K562 (cell line): ENCODE measurements around the gene BGN. TPM values are rescaled to one million over a fixed set of nuclear protein-coding genes. Genes with fewer than 3 reads are reported as not detected.

Experiments used
- ATAC-seq: fragments of 200-7000 bp; cut with Tn5 transposase; 3 replicates; pipeline ENCODE4 v1.9.1; 2020; ENCODE audit warnings: moderate library complexity
- BruUV-seq: library from RNA; stranded (reverse); fragments of 400-500 nt; replicated peaks from 2 replicates; lab custom pipeline; 2021; lab: Mats Ljungman, UMichigan
- CTCF ChIA-PET: fragments of 300-600 bp; formaldehyde crosslinking; extraction: SDS; loops from one replicate; lab custom pipeline; 2021; ENCODE audit warnings: low intra/inter-chr PET ratio; lab: Yijun Ruan, JAX
- POLR2A ChIA-PET: fragments of 300-600, 350-650 bp; sonication (Branson Sonifier 250); formaldehyde crosslinking; extraction: SDS; loops from one replicate; lab custom pipeline; 2021; ENCODE audit warnings: antibody characterized with exemption, inconsistent platforms; lab: Yijun Ruan, JAX
- DNase-seq, 4 experiments: peaks; one replicate each; pipeline versions ENCODE4 v3.0.0 to v3.0.0-alpha.2; 2011 to 2018; ENCODE audit warnings: low spot score in 3 of 4, mixed read lengths in 3 of 4; ENCODE audit errors: extremely low read depth in 1 of 4
- FAIRE-seq: peaks from 2 replicates; lab custom pipeline; 2011; peaks lifted over from hg19 to GRCh38; lab: Jason Lieb, UNC
- H2AFZ ChIP-seq: 2 replicates; pipeline ENCODE4 v1.6.0; 2011; ENCODE audit warnings: low read depth, low read length, control low read depth, inconsistent platforms
- H3K27ac ChIP-seq: fragments of 200-600 bp; 3 replicates; pipeline ENCODE4 v1.8.0; 2011; ENCODE audit warnings: low read depth, mild to moderate bottlenecking, control low read depth, inconsistent platforms, low read length, moderate library complexity, mixed read lengths; ENCODE audit errors: extremely low read depth
- H3K27me3 ChIP-seq, 2 experiments: fragments of 300-600 bp in 1 of 2; 2 replicates in 1 of 2; 3 replicates in 1 of 2; pipeline versions ENCODE4 v1.6.0 to v1.8.0; 2011; ENCODE audit warnings: inconsistent platforms in 2 of 2, low read length in 2 of 2, mild to moderate bottlenecking in 1 of 2, mixed read lengths in 1 of 2, moderate library complexity in 1 of 2; ENCODE audit not compliant: control insufficient read depth in 2 of 2, insufficient read depth in 2 of 2
- H3K36me3 ChIP-seq: fragments of 300-600 bp; 3 replicates; pipeline ENCODE4 v1.8.0; 2011; ENCODE audit warnings: mild to moderate bottlenecking, low read length, inconsistent platforms; ENCODE audit not compliant: control insufficient read depth, insufficient read depth
- H3K4me1 ChIP-seq, 2 experiments: fragments of 200-600 bp in 1 of 2; replicated peaks in 1 of 2; 2 replicates in 1 of 2; 3 replicates in 1 of 2; pipeline versions ENCODE4 v1.5.1 to v1.8.0; 2011; ENCODE audit warnings: inconsistent platforms in 2 of 2, low read length in 2 of 2, mild to moderate bottlenecking in 1 of 2, mixed read lengths in 1 of 2, moderate library complexity in 1 of 2; ENCODE audit not compliant: control insufficient read depth in 2 of 2, insufficient read depth in 2 of 2
- H3K4me2 ChIP-seq: 2 replicates; pipeline ENCODE4 v1.6.1; 2011; ENCODE audit warnings: low read length, control low read depth, inconsistent platforms, mixed read lengths; ENCODE audit not compliant: insufficient read depth
- H3K4me3 ChIP-seq: fragments of 200-600 bp; sonication (generic), shearing (Covaris generic); 2 replicates; pipeline ENCODE4 v1.5.1; 2016; ENCODE audit warnings: control low read depth, inconsistent platforms
- H3K79me2 ChIP-seq: fragments of 200-600 bp; 3 replicates; pipeline ENCODE4 v1.8.0; 2011; ENCODE audit warnings: low read length, inconsistent platforms; ENCODE audit not compliant: control insufficient read depth, insufficient read depth
- H3K9ac ChIP-seq, 2 experiments: 2 replicates each; pipeline versions ENCODE4 v1.6.0 to v1.6.1; 2011; ENCODE audit warnings: low read depth in 2 of 2, low read length in 2 of 2, control low read depth in 1 of 2, inconsistent platforms in 1 of 2, mild to moderate bottlenecking in 1 of 2, mixed read lengths in 1 of 2; ENCODE audit not compliant: insufficient read depth in 1 of 2
- H3K9me1 ChIP-seq: one replicate; pipeline ENCODE4 v1.6.0; 2011; ENCODE audit warnings: inconsistent platforms, mild to moderate bottlenecking, low read length, moderate library complexity; ENCODE audit not compliant: control insufficient read depth, insufficient read depth
- H3K9me3 ChIP-seq: replicated peaks from 2 replicates; pipeline ENCODE4 v1.5.1; 2011; ENCODE audit warnings: low read depth, low read length, inconsistent platforms; ENCODE audit not compliant: control insufficient read depth, insufficient read depth
- H4K20me1 ChIP-seq: replicated peaks from 2 replicates; pipeline ENCODE4 v1.6.1; 2011; ENCODE audit warnings: low read length, inconsistent platforms, mixed read lengths; ENCODE audit not compliant: control insufficient read depth, insufficient read depth
- BRD4 ChIP-seq: fragments of 200-600 bp; sonication (generic); IDR thresholded peaks from 2 replicates; pipeline ENCODE4 v1.6.1; 2017; ENCODE audit warnings: inconsistent platforms
- CEBPB ChIP-seq: fragments of 450-650 bp; IDR thresholded peaks from 2 replicates; pipeline ENCODE4 v1.6.1; 2016; ENCODE audit warnings: missing genetic modification characterization, missing compliant biosample characterization
- DIDO1 ChIP-seq: fragments of 450-650 bp; IDR thresholded peaks from 2 replicates; pipeline ENCODE4 v1.6.1; 2016; ENCODE audit warnings: low read depth, missing biosample characterization, missing genetic modification characterization
- GABPB2 ChIP-seq: fragments of 250-450 bp; sonication (Bioruptor Pico); conservative IDR thresholded peaks from 2 replicates; pipeline ENCODE4 v1.5.1; 2021; ENCODE audit warnings: mild to moderate bottlenecking
- KLF1 ChIP-seq: fragments of 450-650 bp; IDR thresholded peaks from 2 replicates; pipeline ENCODE4 v1.6.1; 2016; ENCODE audit warnings: missing genetic modification characterization, missing compliant biosample characterization
- POU5F1 ChIP-seq: fragments of 150-350 bp; IDR thresholded peaks from 2 replicates; pipeline ENCODE4 v1.6.1; 2014; ENCODE audit warnings: borderline replicate concordance, low read length, low read depth, mild to moderate bottlenecking; ENCODE audit not compliant: partially characterized antibody
- ZEB2 ChIP-seq: fragments of 450-650 bp; IDR thresholded peaks from 2 replicates; pipeline ENCODE4 v1.6.1; 2016
- ZNF445 ChIP-seq: fragments of 250-450 bp; sonication (Bioruptor Pico); IDR thresholded peaks from 2 replicates; pipeline ENCODE4 v1.4.0; 2020; ENCODE audit warnings: low read depth, mild to moderate bottlenecking, moderate library complexity
- ZNF551 ChIP-seq: fragments of 250-450 bp; sonication (Bioruptor Pico); IDR thresholded peaks from 2 replicates; pipeline ENCODE4 v1.5.0; 2021; ENCODE audit warnings: mild to moderate bottlenecking, moderate library complexity
- WGBS: fragments of 100-300 bp; shearing (Covaris generic); methylation state at CpG from one replicate; pipeline ENCODE4 v1.1.6; 2016; ENCODE audit warnings: low coverage, mixed read lengths; ENCODE audit not compliant: insufficient coverage; ENCODE audit errors: missing lambda C conversion rate; 5-methylcytosine and 5-hydroxymethylcytosine counted together
- in situ Hi-C: fragments of 300-500 bp; cut with MboI; formaldehyde crosslinking; loops from 4 replicates; pipeline ENCODE4 v1.15.0; 2018; ENCODE audit warnings: inconsistent platforms, mixed read lengths
- intact Hi-C: fragments of 100-400 bp; cut with micrococcal nuclease; formaldehyde crosslinking; loops from 2 replicates; pipeline ENCODE4 v1.14.2; 2022
- polyA plus RNA-seq, 8 experiments: library from polyadenylated mRNA; depleted of rRNA in 4 of 8; stranded (reverse) in 5 of 8; unstranded in 3 of 8; fragments of >200 nt; fragmentation: Nextera tagmentation in 2 of 8; fragmentation: Illumina TruSeq in 1 of 8; extraction: Ambion mirVana in 2 of 8; extraction: Trizol in 1 of 8; gene quantifications; 2 replicates each; pipeline versions ENCODE4 v1.2.1 to v1.2.3, GENCODE V29; 2011 to 2014; ENCODE audit warnings: inconsistent platforms in 1 of 8, missing spikeins in 1 of 8
- total RNA-seq, 7 experiments: library from RNA; depleted of rRNA in 6 of 7; stranded (reverse); fragments of >200 nt in 6 of 7; fragmentation: Illumina TruSeq in 2 of 7; extraction: Trizol in 2 of 7; gene quantifications; 2 replicates each; pipeline versions ENCODE4 v1.2.1 to v1.2.3, GENCODE V29; 2011 to 2021; ENCODE audit warnings: low replicate concordance in 1 of 7
- TF ChIP-seq, protein P1 (sequence below): fragments of 250-450 bp; sonication (Bioruptor Pico); IDR thresholded peaks from 2 replicates; pipeline ENCODE4 v1.6.1; 2021; ENCODE audit warnings: mild to moderate bottlenecking

Gene BGN
- total and polyA plus RNA-seq, 9 of the 15 experiments (the other 6 are each of a cell fraction or from before 2014, with no cell fraction given): 0.11 TPM; not detected in 8

GRCh38 chrX:153463556-153463955, 31.2 kb upstream of the BGN start:
- peaks cover 3% of the 10 kb centered on the region for H3K9me1 ChIP-seq
- no peak overlapping the region; a peak in 1 of 4 replicates for H3K9ac ChIP-seq
- H3K36me3 ChIP-seq: peaks cover 88% of the 10 kb centered on the region
- BruUV-seq: no TSS peak
- peaks cover 11% of the 10 kb centered on the region; the same call in 1 of the 2 replicates for H4K20me1 ChIP-seq
- no peaks in the 10 kb centered on the region for H3K9me3 ChIP-seq
- in situ Hi-C loops (no loop called here), intact Hi-C loops (no loop called here)
- H3K27me3 ChIP-seq: no peaks in the 10 kb centered on the region
- TF ChIP-seq, protein P1, sequence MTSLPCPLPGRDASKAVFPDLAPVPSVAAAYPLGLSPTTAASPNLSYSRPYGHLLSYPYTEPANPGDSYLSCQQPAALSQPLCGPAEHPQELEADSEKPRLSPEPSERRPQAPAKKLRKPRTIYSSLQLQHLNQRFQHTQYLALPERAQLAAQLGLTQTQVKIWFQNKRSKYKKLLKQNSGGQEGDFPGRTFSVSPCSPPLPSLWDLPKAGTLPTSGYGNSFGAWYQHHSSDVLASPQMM (CRISPR knock-in tag): no peak
- TF ChIP-seq ZNF551 (no peak), ZEB2 (no peak), GABPB2 (CRISPR knock-in tag) (no peak), POU5F1 (no peak), DIDO1 (tag) (no peak), KLF1 (tag) (no peak), CEBPB (tag) (no peak), ZNF445 (CRISPR knock-in tag) (no peak), BRD4 (no peak)
- no peak for ATAC-seq
- peaks cover 0 to 13% of the 10 kb centered on the region in 2 experiments; a peak in 2 of 5 replicates for H3K4me1 ChIP-seq
- ChIA-PET POLR2A (no interaction called here), CTCF (no interaction called here)
- H3K4me3 ChIP-seq: no peak overlapping the region
- whole genome bisulfite sequencing: 50% methylated on average over 2 of the region's 12 CpGs
- FAIRE-seq: no peak
- no peak overlapping the region for H3K4me2 ChIP-seq
- no peak overlapping the region for H3K27ac ChIP-seq
- H2AFZ ChIP-seq: no peak overlapping the region
- DNase-seq: no peak
- peaks cover 12% of the 10 kb centered on the region; the same call in 2 of the 3 replicates for H3K79me2 ChIP-seq
